HEK293T (cell line): ENCODE measurements around the gene ZCCHC7.

Experiments
- CTCF ChIA-PET: fragments of 350-600 bp; formaldehyde crosslinking; extraction: SDS; loops from one replicate; lab custom pipeline; 2021; ENCODE audit warnings: antibody characterized with exemption, inconsistent platforms; lab: Yijun Ruan, JAX
- POLR2A ChIA-PET: fragments of 350-600 bp; formaldehyde crosslinking; extraction: SDS; loops from one replicate; lab custom pipeline; 2020; ENCODE audit warnings: antibody characterized with exemption, inconsistent platforms; lab: Yijun Ruan, JAX
- DNase-seq: peaks from one replicate; pipeline ENCODE4 v3.0.0; 2012; ENCODE audit warnings: mixed read lengths; ENCODE audit errors: extremely low spot score
- ARNT ChIP-seq: fragments of 450-650 bp; IDR thresholded peaks from 2 replicates; pipeline ENCODE4 v1.6.1; 2017; ENCODE audit warnings: mild to moderate bottlenecking
- BHLHE40 ChIP-seq: fragments of 450-650 bp; IDR thresholded peaks from 2 replicates; pipeline ENCODE4 v1.6.1; 2016; ENCODE audit warnings: mild to moderate bottlenecking, moderate library complexity, borderline replicate concordance
- CTBP1 ChIP-seq: fragments of 450-650 bp; IDR thresholded peaks from 2 replicates; pipeline ENCODE4 v1.6.1; 2016; ENCODE audit warnings: borderline replicate concordance
- ELF4 ChIP-seq: fragments of 450-650 bp; IDR thresholded peaks from 2 replicates; pipeline ENCODE4 v1.6.1; 2017; ENCODE audit warnings: antibody characterized with exemption
- FOXA1 ChIP-seq: fragments of 450-650 bp; IDR thresholded peaks from 2 replicates; pipeline ENCODE4 v1.6.1; 2016; ENCODE audit warnings: mild to moderate bottlenecking
- FOXK2 ChIP-seq: fragments of 450-650 bp; IDR thresholded peaks from 2 replicates; pipeline ENCODE4 v1.6.1; 2016; ENCODE audit warnings: mild to moderate bottlenecking
- FOXM1 ChIP-seq: fragments of 450-650 bp; IDR thresholded peaks from 2 replicates; pipeline ENCODE4 v1.6.1; 2017; ENCODE audit warnings: mild to moderate bottlenecking, borderline replicate concordance
- HDGF ChIP-seq: fragments of 450-650 bp; IDR thresholded peaks from 2 replicates; pipeline ENCODE4 v1.6.1; 2017; ENCODE audit warnings: antibody characterized with exemption, borderline replicate concordance
- L3MBTL2 ChIP-seq: fragments of 450-650 bp; conservative IDR thresholded peaks from 2 replicates; pipeline ENCODE4 v1.6.1; 2016; ENCODE audit warnings: mild to moderate bottlenecking
- LEF1 ChIP-seq: fragments of 450-650 bp; IDR thresholded peaks from 2 replicates; pipeline ENCODE4 v1.6.1; 2017; ENCODE audit warnings: mild to moderate bottlenecking, borderline replicate concordance
- NFRKB ChIP-seq: fragments of 450-650 bp; IDR thresholded peaks from 2 replicates; pipeline ENCODE4 v1.6.1; 2016; ENCODE audit warnings: mild to moderate bottlenecking, moderate library complexity
- PKNOX1 ChIP-seq: fragments of 450-650 bp; IDR thresholded peaks from 2 replicates; pipeline ENCODE4 v1.6.1; 2016
- SP1 ChIP-seq: fragments of 450-650 bp; IDR thresholded peaks from 2 replicates; pipeline ENCODE4 v1.6.1; 2017
- SUZ12 ChIP-seq: fragments of 450-650 bp; IDR thresholded peaks from 2 replicates; pipeline ENCODE4 v1.6.1; 2016; ENCODE audit warnings: mild to moderate bottlenecking
- TARDBP ChIP-seq: fragments of 450-650 bp; IDR thresholded peaks from 2 replicates; pipeline ENCODE4 v1.6.1; 2016
- ZNF384 ChIP-seq: fragments of 450-650 bp; IDR thresholded peaks from 2 replicates; pipeline ENCODE4 v1.6.1; 2016

ZCCHC7 gene

GRCh38 chr9:37283730-37284325, 163.5 kb downstream of the ZCCHC7 start:
- CTCF ChIA-PET: no interaction called here
- TF ChIP-seq L3MBTL2 (no peak), ELF4 (no peak), ARNT (no peak), FOXA1 (no peak), BHLHE40 (no peak), SUZ12 (no peak), NFRKB (no peak), ZNF384 (no peak), PKNOX1 (no peak), SP1 (no peak), HDGF (no peak), FOXK2 (no peak), TARDBP (no peak), CTBP1 (no peak), LEF1 (no peak), FOXM1 (no peak)
- POLR2A ChIA-PET: no interaction called here
- DNase-seq: no peak

- CTCF ChIA-PET: no interaction called here
- POLR2A ChIA-PET: no interaction called here
- no peak for TF ChIP-seq BHLHE40
- no peak for TF ChIP-seq FOXA1
- TF ChIP-seq FOXK2: no peak
- no peak for DNase-seq
These were observed 164.3 kb downstream of the ZCCHC7 start for GRCh38 chr9:37284636-37285035.

- DNase-seq: no peak
- TF ChIP-seq L3MBTL2: no peak
- TF ChIP-seq HDGF: no peak
- no peak for TF ChIP-seq PKNOX1
- no peak for TF ChIP-seq ELF4
- TF ChIP-seq FOXA1: no peak
- TF ChIP-seq NFRKB: no peak
- POLR2A ChIA-PET: no interaction called here
- CTCF ChIA-PET: no interaction called here
These were observed 166.3 kb downstream of the ZCCHC7 start for GRCh38 chr9:37286530-37287175.

GRCh38 chr9:37287317-37287716, 166.9 kb downstream of the ZCCHC7 start:
- no peak for TF ChIP-seq PKNOX1
- CTCF ChIA-PET: no interaction called here
- no peak for DNase-seq
- POLR2A ChIA-PET: no interaction called here

GRCh38 chr9:37289631-37290030, 169.3 kb downstream of the ZCCHC7 start:
- CTCF ChIA-PET: no interaction called here
- POLR2A ChIA-PET: no interaction called here
- TF ChIP-seq CTBP1 (no peak), L3MBTL2 (no peak), TARDBP (no peak), ARNT (no peak), FOXK2 (no peak), HDGF (no peak), LEF1 (no peak), BHLHE40 (no peak), FOXA1 (no peak), SP1 (no peak), ELF4 (no peak), NFRKB (no peak), FOXM1 (no peak), PKNOX1 (no peak), SUZ12 (no peak)
- DNase-seq: no peak

- CTCF ChIA-PET: no interaction called here
- POLR2A ChIA-PET: no interaction called here
- TF ChIP-seq LEF1: no peak
- TF ChIP-seq SP1: no peak
- TF ChIP-seq ZNF384: no peak
- no peak for TF ChIP-seq ARNT
- no peak for TF ChIP-seq NFRKB
- no peak for TF ChIP-seq ELF4
- TF ChIP-seq SUZ12: no peak
- TF ChIP-seq FOXK2: no peak
- TF ChIP-seq TARDBP: no peak
- no peak for TF ChIP-seq HDGF
- no peak for TF ChIP-seq CTBP1
- TF ChIP-seq PKNOX1: no peak
- no peak for TF ChIP-seq FOXA1
- TF ChIP-seq FOXM1: no peak
- TF ChIP-seq L3MBTL2: no peak
- no peak for TF ChIP-seq BHLHE40
- DNase-seq: no peak
These were observed 170.1 kb downstream of the ZCCHC7 start for GRCh38 chr9:37290366-37290939.
